Heart right ventricle (tissue), 16 donors: ENCODE data around the gene GBX1. TPM values are rescaled to one million over a fixed set of nuclear protein-coding genes. Genes with fewer than 3 reads are reported as not detected.

Experiments used
- ATAC-seq, 8 donors: fragments of 200-7000 bp; cut with Tn5 transposase; one replicate each; pipeline ENCODE4 v1.9.1; 2020; ENCODE audit warnings: mild to moderate bottlenecking in 8 of 8, moderate library complexity in 8 of 8, moderate number of reproducible peaks in 1 of 8
- DNase-seq, 2 donors: peaks; one replicate each; pipeline ENCODE4 v3.0.0-alpha.2; 2020
- H3K27ac ChIP-seq, 10 donors: fragments of 200-600 bp; sonication (generic) in 2 of 10; one replicate each; pipeline versions ENCODE4 v1.5.0 to v1.8.0; 2020 to 2022; ENCODE audit warnings: mild to moderate bottlenecking in 3 of 10
- H3K27me3 ChIP-seq, 7 donors: fragments of 200-600 bp; one replicate each; pipeline ENCODE4 v1.8.0; 2021 to 2022; ENCODE audit warnings: mild to moderate bottlenecking in 2 of 7
- H3K36me3 ChIP-seq, 9 donors: fragments of 200-600 bp; sonication (generic) in 1 of 9; one replicate each; pipeline versions ENCODE4 v1.5.0 to v1.8.0; 2020 to 2022; ENCODE audit warnings: mild to moderate bottlenecking in 2 of 9
- H3K4me1 ChIP-seq, 9 donors: fragments of 200-600 bp; sonication (generic) in 1 of 9; one replicate each; pipeline versions ENCODE4 v1.5.0 to v1.8.0; 2020 to 2022; ENCODE audit warnings: mild to moderate bottlenecking in 4 of 9
- H3K4me3 ChIP-seq, 10 donors: fragments of 200-600 bp; sonication (generic) in 2 of 10; one replicate each; pipeline versions ENCODE4 v1.5.0 to v1.8.0; 2020 to 2022; ENCODE audit warnings: mild to moderate bottlenecking in 7 of 10, moderate library complexity in 2 of 10
- H3K9me3 ChIP-seq, 11 donors: fragments of 200-600 bp in 10 of 11; sonication (generic) in 2 of 11; one replicate each; pipeline versions ENCODE4 v1.5.0 to v1.8.0; 2013 to 2022; ENCODE audit warnings: mild to moderate bottlenecking in 2 of 11, control low read depth in 1 of 11, moderate library complexity in 1 of 11
- CTCF ChIP-seq, 9 donors: fragments of 200-600 bp; sonication (generic) in 2 of 9; IDR thresholded peaks; one replicate each; pipeline versions ENCODE4 v1.5.0 to v1.8.0; 2021 to 2022; ENCODE audit warnings: antibody characterized with exemption in 9 of 9, mild to moderate bottlenecking in 5 of 9, moderate library complexity in 1 of 9
- WGBS, 2 donors: extraction: QIAGEN DNeasy Blood & Tissue Kit; methylation state at CpG; one replicate each; pipeline ENCODE4 v1.1.7; 2013; ENCODE audit warnings: inconsistent platforms in 1 of 2; 5-methylcytosine and 5-hydroxymethylcytosine counted together
- intact Hi-C, 10 donors: fragments of 100-400 bp; cut with DNase I; formaldehyde crosslinking; loops; one replicate each; pipeline versions ENCODE4 v1.11.1 to v1.14.2; 2022
- polyA plus RNA-seq, 2 donors: library from polyadenylated mRNA; stranded (reverse); fragments of 200-250 nt; gene quantifications; one replicate each; pipeline ENCODE4 v1.2.3, GENCODE V29; 2013
- total RNA-seq, 10 donors: library from RNA; stranded (reverse); fragmentation: NEBNext Ultra II Directional in 3 of 10; extraction: Animal tissue kit (Norgen Biotek cat#: 25700) in 3 of 10; gene quantifications; one replicate each; pipeline versions ENCODE4 v1.2.1 to v1.2.4, GENCODE V29; 2021 to 2023
- donor health status: Arrhythmogenic right ventricular cardiomyopathy.
- donor health status: ischemic (EF 13 %, LVEDD 7.1; RV severe dilation, severe dysfunction).
- donor health status: healthy with polysubstance abuse.
- donor health status: DM: no; HTN: yes; CAD: no.
- donor health status: DM: no; HTN: no; CAD: no.
- donor health status: ischemic (EF 25% LVEDD 6.9; RV normal size, moderate dysfunction).
- donor health status: ischemic (EF 25% LVEDD 5.7; RV mildly dilated, moderate dysfunction).
- donor health status: healthy.
- donor health status: DM: yes; HTN: yes; CAD: no.
- donor health status: Ischemic cardiomyopathy.
- donor health status: ischemic (EF 35%, LVEDD 5.7; RV mildly dilated, moderate dysfunction).
- donor health status: nonischemic (EF 11% LVEDD 7.7; RV severe dilation, severe dysfunction).
- donor health status: DM: yes; HTN: yes; CAD: no.
- donor health status: PGD.
- donor health status: ischemic (EF 29% LVEDD 5.4; RV normal size, mild dysfunction).
- donor health status: nonischemic (EF 23%, LVEDD 6.1; RV moderate dilation, normal function).

The GBX1 gene
- total and polyA plus RNA-seq, 12 donors, result 0.04 to 2.0 (median 0.93) TPM; not detected in 3

GRCh38 chr7:151152643-151153513 lies 14.6 kb downstream of the GBX1 start:
- no peak for TF ChIP-seq CTCF (IDR thresholded peaks at IDR 0.05)
- H3K9me3 ChIP-seq, result no peaks in the 10 kb centered on the region
- intact Hi-C loops, result no loop called here
- 67 to 68% methylated on average over 6 of the region's 6 CpGs for WGBS, 2 donors
- ATAC-seq (no peak), DNase-seq (no peak)
- H3K27ac ChIP-seq, result no peak overlapping the region
- H3K27me3 ChIP-seq, result peaks cover 0 to 68% (median 23%) of the 10 kb centered on the region in 7 donors
- no peaks in the 10 kb centered on the region for H3K4me1 ChIP-seq
- no peaks in the 10 kb centered on the region for H3K36me3 ChIP-seq
- no peak overlapping the region for H3K4me3 ChIP-seq

GRCh38 chr7:151150388-151150787 lies 17.1 kb downstream of the GBX1 start:
- Histone ChIP-seq H3K4me1 (no peaks in the 10 kb centered on the region), H3K36me3 (no peaks in the 10 kb centered on the region), H3K27ac (no peak overlapping the region), H3K27me3 (peaks cover 0 to 48% (median 23%) of the 10 kb centered on the region in 7 donors), H3K9me3 (no peaks in the 10 kb centered on the region), H3K4me3 (no peak overlapping the region)
- ATAC-seq (no peak), DNase-seq (no peak)
- intact Hi-C loops, result no loop called here
- 70 to 81% methylated on average over 3 of the region's 3 CpGs for WGBS, 2 donors
- TF ChIP-seq CTCF (IDR thresholded peaks at IDR 0.05), result no peak

GRCh38 chr7:151148319-151149259 lies 18.9 kb downstream of the GBX1 start:
- no peak for ATAC-seq
- no peak for TF ChIP-seq CTCF (IDR thresholded peaks at IDR 0.05)
- H3K4me3 ChIP-seq, result no peak overlapping the region
- H3K9me3 ChIP-seq, result no peaks in the 10 kb centered on the region
- H3K27me3 ChIP-seq, result peaks cover 0 to 32% (median 18%) of the 10 kb centered on the region in 7 donors
- intact Hi-C loops, result no loop called here
- H3K4me1 ChIP-seq, result no peaks in the 10 kb centered on the region
- H3K27ac ChIP-seq, result no peak overlapping the region
- WGBS, 2 donors, result 65% methylated on average over 22 of the region's 22 CpGs
- peaks cover 0 to 16% (median 0%) of the 10 kb centered on the region in 9 donors for H3K36me3 ChIP-seq
- no peak for DNase-seq

- Histone ChIP-seq H3K27ac (no peak overlapping the region), H3K4me1 (peaks cover 3 to 14% (median 9%) of the 10 kb centered on the region in 9 donors), H3K9me3 (no peaks in the 10 kb centered on the region), H3K36me3 (peaks cover 0 to 34% (median 0%) of the 10 kb centered on the region in 9 donors), H3K27me3 (peaks cover 0 to 15% (median 9%) of the 10 kb centered on the region in 7 donors), H3K4me3 (no peak overlapping the region)
- intact Hi-C loops, result no loop called here
- TF ChIP-seq CTCF (IDR thresholded peaks at IDR 0.05), result no peak
- 55 to 67% methylated on average over 3 of the region's 3 CpGs for WGBS, 2 donors
- ATAC-seq (no peak), DNase-seq (no peak)
Observed at GRCh38 chr7:151146761-151147160, 20.7 kb downstream of the GBX1 start.
